ENCODE results near the gene SPAG8. TPM values are rescaled to one million over a fixed set of nuclear protein-coding genes. Genes with fewer than 3 reads are reported as not detected.

SPAG8 gene
- total RNA-seq, 2 donors from 2014 or later, result 0.58 to 0.82 TPM

GRCh38 chr9:35813434-35814105 is 1.5 kb upstream of the SPAG8 start:
- Histone ChIP-seq H3K27ac (peak overlapping the region; percentile 100), H3K9me3 (no peaks in the 10 kb centered on the region), H3K4me3 (no peak overlapping the region), H3K9ac (ENCODE audit: low read depth in 2 of 2, low read length in 2 of 2) (peak overlapping the region in 1 of 2 donors; percentile 29), H3K27me3 (no peaks in the 10 kb centered on the region), H3K4me1 (peaks cover 14% of the 10 kb centered on the region), H3K36me3 (no peaks in the 10 kb centered on the region)
- DNase-seq, result no peak
- no peak for TF ChIP-seq CTCF (IDR thresholded peaks at IDR 0.05)
- intact Hi-C loops (cut with DNase I), result no loop called here

GRCh38 chr9:35811381-35812024 is 559 bp downstream of the SPAG8 start:
- Histone ChIP-seq H3K27ac (peak overlapping the region; percentile 64), H3K27me3 (no peaks in the 10 kb centered on the region), H3K4me3 (peak overlapping the region; percentile 34), H3K4me1 (peaks cover 14% of the 10 kb centered on the region), H3K9ac (ENCODE audit: low read depth in 2 of 2, low read length in 2 of 2) (peak overlapping the region; percentile 57 to 58), H3K36me3 (no peaks in the 10 kb centered on the region), H3K9me3 (no peaks in the 10 kb centered on the region)
- no peak for DNase-seq
- TF ChIP-seq CTCF (IDR thresholded peaks at IDR 0.05), result no peak
- intact Hi-C loops (cut with DNase I), result no loop called here

GRCh38 chr9:35810122-35810521 is 1.9 kb downstream of the SPAG8 start:
- Histone ChIP-seq H3K4me3 (no peak overlapping the region), H3K9ac (ENCODE audit: low read depth in 2 of 2, low read length in 2 of 2) (no peak overlapping the region), H3K4me1 (peaks cover 14% of the 10 kb centered on the region), H3K27ac (no peak overlapping the region), H3K9me3 (no peaks in the 10 kb centered on the region), H3K36me3 (peaks cover 7% of the 10 kb centered on the region), H3K27me3 (no peaks in the 10 kb centered on the region)
- DNase-seq, result no peak
- TF ChIP-seq CTCF (IDR thresholded peaks at IDR 0.05), result no peak
- intact Hi-C loops (cut with DNase I), result no loop called here

- peaks cover 7% of the 10 kb centered on the region for H3K36me3 ChIP-seq
These were observed 3.6 kb downstream of the SPAG8 start for GRCh38 chr9:35808433-35808832.

GRCh38 chr9:35806101-35806500 is 6.0 kb downstream of the SPAG8 start:
- no peak overlapping the region for H3K4me3 ChIP-seq
- intact Hi-C loops (cut with DNase I), result no loop called here
- no peaks in the 10 kb centered on the region for H3K27me3 ChIP-seq
- H3K36me3 ChIP-seq, result peaks cover 7% of the 10 kb centered on the region
- H3K9ac ChIP-seq (ENCODE audit: low read depth in 2 of 2, low read length in 2 of 2), result no peak overlapping the region
- no peak overlapping the region for H3K27ac ChIP-seq
- no peaks in the 10 kb centered on the region for H3K4me1 ChIP-seq
- DNase-seq, result no peak
- H3K9me3 ChIP-seq, result no peaks in the 10 kb centered on the region
- TF ChIP-seq CTCF (IDR thresholded peaks at IDR 0.05), result no peak

More at GRCh38 chr9:35808433-35808832, 3.6 kb downstream of the SPAG8 start:
- H3K4me3 ChIP-seq, result no peak overlapping the region
- H3K27ac ChIP-seq, result no peak overlapping the region
- intact Hi-C loops (cut with DNase I), result no loop called here
- H3K4me1 ChIP-seq, result peaks cover 7% of the 10 kb centered on the region
- no peaks in the 10 kb centered on the region for H3K9me3 ChIP-seq
- H3K9ac ChIP-seq (ENCODE audit: low read depth in 2 of 2, low read length in 2 of 2), result no peak overlapping the region
- no peak for TF ChIP-seq CTCF (IDR thresholded peaks at IDR 0.05)
- DNase-seq, result no peak
- H3K27me3 ChIP-seq, result no peaks in the 10 kb centered on the region
